SK-N-SH treated with all-trans-retinoic acid at 6 μM for 48 hours (cell line): ENCODE measurements around the gene PSMC1.
A peak's percentile ranks its signal among the peaks of the same experiment; 100 is the strongest.

ENCODE experiments used
- ATAC-seq: fragments of 200-7000 bp; cut with Tn5 transposase; 3 replicates; pipeline ENCODE4 v1.9.1; 2020; ENCODE audit warnings: mild to moderate bottlenecking, moderate library complexity
- ARNTL ChIP-seq: fragments of 450-650 bp; formaldehyde crosslinking; IDR thresholded peaks from 2 replicates; pipeline ENCODE4 v1.5.0; 2020; ENCODE audit warnings: low read depth, mild to moderate bottlenecking, moderate library complexity, borderline replicate concordance
- BACH2 ChIP-seq: fragments of 250-450 bp; sonication (Bioruptor Pico); IDR thresholded peaks from 2 replicates; pipeline ENCODE4 v1.9.0; 2021; ENCODE audit warnings: mild to moderate bottlenecking, borderline replicate concordance
- CSDC2 ChIP-seq: fragments of 250-450 bp; sonication (Bioruptor Pico); IDR thresholded peaks from 2 replicates; pipeline ENCODE4 v1.5.0; 2020; ENCODE audit warnings: mild to moderate bottlenecking, moderate library complexity
- ESRRG ChIP-seq: fragments of 250-450 bp; sonication (Bioruptor Pico); IDR thresholded peaks from 2 replicates; pipeline ENCODE4 v1.6.1; 2021; ENCODE audit warnings: mild to moderate bottlenecking
- GLIS3 ChIP-seq: fragments of 250-450 bp; sonication (Bioruptor Pico); IDR thresholded peaks from 2 replicates; pipeline ENCODE4 v1.5.0; 2020; ENCODE audit warnings: mild to moderate bottlenecking, moderate library complexity
- ISL1 ChIP-seq: fragments of 250-450 bp; sonication (Bioruptor Pico); IDR thresholded peaks from 2 replicates; pipeline ENCODE4 v2.1.2; 2022; ENCODE audit warnings: mild to moderate bottlenecking, moderate library complexity
- PPARA ChIP-seq: fragments of 250-450 bp; sonication (Bioruptor Pico); IDR thresholded peaks from 2 replicates; pipeline ENCODE4 v1.5.0; 2020; ENCODE audit warnings: mild to moderate bottlenecking, borderline replicate concordance
- RARB ChIP-seq: fragments of 250-450 bp; sonication (Bioruptor Pico); IDR thresholded peaks from 2 replicates; pipeline ENCODE4 v1.8.0; 2021; ENCODE audit warnings: mild to moderate bottlenecking, moderate library complexity
- SNAI2 ChIP-seq: fragments of 250-450 bp; sonication (Bioruptor Pico); IDR thresholded peaks from 2 replicates; pipeline ENCODE4 v1.5.0; 2020; ENCODE audit warnings: mild to moderate bottlenecking, moderate library complexity
- TCF4 ChIP-seq: fragments of 250-450 bp; sonication (Bioruptor Pico); IDR thresholded peaks from 2 replicates; pipeline ENCODE4 v1.8.0; 2021; ENCODE audit warnings: mild to moderate bottlenecking, moderate library complexity, borderline replicate concordance
- ZFP3 ChIP-seq: fragments of 250-450 bp; sonication (Bioruptor Pico); IDR thresholded peaks from 2 replicates; pipeline ENCODE4 v1.5.0; 2020; ENCODE audit warnings: mild to moderate bottlenecking, moderate library complexity
- ZFP30 ChIP-seq: fragments of 450-650 bp; formaldehyde crosslinking; IDR thresholded peaks from 2 replicates; pipeline ENCODE4 v1.5.0; 2022; ENCODE audit warnings: mild to moderate bottlenecking, moderate library complexity
- ZNF565 ChIP-seq: fragments of 450-650 bp; formaldehyde crosslinking; conservative IDR thresholded peaks from 2 replicates; pipeline ENCODE4 v1.5.0; 2020; ENCODE audit warnings: low read depth, mild to moderate bottlenecking, moderate library complexity
- ZNF8 ChIP-seq: fragments of 450-650 bp; formaldehyde crosslinking; IDR thresholded peaks from 2 replicates; pipeline ENCODE4 v1.5.0; 2020; ENCODE audit warnings: mild to moderate bottlenecking, moderate library complexity
- TF ChIP-seq, protein P1 (sequence below): fragments of 250-450 bp; sonication (Bioruptor Pico); IDR thresholded peaks from 2 replicates; pipeline ENCODE4 v1.5.0; 2020; ENCODE audit warnings: mild to moderate bottlenecking, moderate library complexity
- TF ChIP-seq, protein P2 (sequence below): fragments of 250-450 bp; sonication (Bioruptor Pico); IDR thresholded peaks from 2 replicates; pipeline ENCODE4 v1.5.1; 2020; ENCODE audit warnings: low read depth, mild to moderate bottlenecking, moderate library complexity
- TF ChIP-seq, protein P3 (sequence below): fragments of 250-450 bp; sonication (Bioruptor Pico); IDR thresholded peaks from 2 replicates; pipeline ENCODE4 v1.8.0; 2021; ENCODE audit warnings: low read depth, mild to moderate bottlenecking, moderate library complexity, borderline replicate concordance
- TF ChIP-seq, protein P4 (sequence below): fragments of 250-450 bp; sonication (Bioruptor Pico); IDR thresholded peaks from 2 replicates; pipeline ENCODE4 v1.8.0; 2020; ENCODE audit warnings: mild to moderate bottlenecking, moderate library complexity, borderline replicate concordance

PSMC1 gene

DNA sequence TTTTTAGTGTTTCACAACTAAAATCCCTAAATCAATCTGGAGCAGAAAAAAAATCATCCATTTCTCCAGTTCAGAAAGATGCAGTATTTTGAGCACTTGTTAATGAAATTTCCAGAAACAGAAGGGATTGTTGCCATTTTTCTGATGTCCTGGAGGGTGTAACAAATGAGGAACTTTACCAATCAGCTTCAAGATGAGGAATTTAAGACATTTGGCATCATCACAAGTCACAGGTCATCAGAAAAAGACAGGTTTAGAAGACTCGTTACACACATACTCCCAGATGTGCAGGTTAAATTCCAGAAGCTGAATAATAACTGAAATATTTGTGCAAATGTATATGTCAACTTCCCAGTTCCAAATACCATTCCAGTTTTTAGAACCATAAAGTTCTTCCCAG is 482 bp upstream of the PSMC1 start:
- TF ChIP-seq PPARA (no peak), ARNTL (no peak), ZFP30 (CRISPR knock-in tag) (no peak), ZFP3 (CRISPR knock-in tag) (no peak), ESRRG (CRISPR knock-in tag) (no peak), ZNF8 (CRISPR knock-in tag) (no peak)
- TF ChIP-seq, all 23 proteins: peak for 0
- ATAC-seq = no peak

DNA sequence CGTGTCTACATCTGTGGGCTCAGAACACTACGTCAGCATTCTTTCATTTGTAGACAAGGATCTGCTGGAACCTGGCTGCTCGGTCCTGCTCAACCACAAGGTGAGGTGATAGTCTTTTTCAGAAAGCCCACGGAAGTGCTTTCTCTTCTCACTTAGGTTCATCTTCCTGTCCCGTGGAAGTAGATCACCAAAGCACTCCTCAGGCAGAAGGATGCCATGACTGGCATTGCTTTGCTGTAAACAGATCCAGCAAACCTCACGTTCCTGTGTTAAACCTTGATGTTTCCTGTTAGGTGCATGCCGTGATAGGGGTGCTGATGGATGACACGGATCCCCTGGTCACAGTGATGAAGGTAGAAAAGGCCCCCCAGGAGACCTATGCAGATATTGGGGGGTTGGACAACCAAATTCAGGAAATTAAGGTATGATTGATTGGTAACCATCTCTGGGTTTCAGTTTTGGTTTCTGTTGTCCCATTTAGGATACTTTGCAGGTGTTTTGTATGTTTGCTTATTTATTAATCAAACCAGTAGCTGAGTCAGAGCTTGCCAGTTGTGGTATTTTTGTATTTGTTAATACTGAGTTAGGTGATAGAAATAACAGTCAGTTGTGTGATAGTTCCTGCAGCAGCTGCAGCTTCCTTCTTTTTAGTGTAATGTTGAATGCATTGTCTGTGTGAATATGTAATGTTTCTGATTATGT is 7.5 kb downstream of the PSMC1 start:
- ATAC-seq = no peak
- TF ChIP-seq, protein P1, sequence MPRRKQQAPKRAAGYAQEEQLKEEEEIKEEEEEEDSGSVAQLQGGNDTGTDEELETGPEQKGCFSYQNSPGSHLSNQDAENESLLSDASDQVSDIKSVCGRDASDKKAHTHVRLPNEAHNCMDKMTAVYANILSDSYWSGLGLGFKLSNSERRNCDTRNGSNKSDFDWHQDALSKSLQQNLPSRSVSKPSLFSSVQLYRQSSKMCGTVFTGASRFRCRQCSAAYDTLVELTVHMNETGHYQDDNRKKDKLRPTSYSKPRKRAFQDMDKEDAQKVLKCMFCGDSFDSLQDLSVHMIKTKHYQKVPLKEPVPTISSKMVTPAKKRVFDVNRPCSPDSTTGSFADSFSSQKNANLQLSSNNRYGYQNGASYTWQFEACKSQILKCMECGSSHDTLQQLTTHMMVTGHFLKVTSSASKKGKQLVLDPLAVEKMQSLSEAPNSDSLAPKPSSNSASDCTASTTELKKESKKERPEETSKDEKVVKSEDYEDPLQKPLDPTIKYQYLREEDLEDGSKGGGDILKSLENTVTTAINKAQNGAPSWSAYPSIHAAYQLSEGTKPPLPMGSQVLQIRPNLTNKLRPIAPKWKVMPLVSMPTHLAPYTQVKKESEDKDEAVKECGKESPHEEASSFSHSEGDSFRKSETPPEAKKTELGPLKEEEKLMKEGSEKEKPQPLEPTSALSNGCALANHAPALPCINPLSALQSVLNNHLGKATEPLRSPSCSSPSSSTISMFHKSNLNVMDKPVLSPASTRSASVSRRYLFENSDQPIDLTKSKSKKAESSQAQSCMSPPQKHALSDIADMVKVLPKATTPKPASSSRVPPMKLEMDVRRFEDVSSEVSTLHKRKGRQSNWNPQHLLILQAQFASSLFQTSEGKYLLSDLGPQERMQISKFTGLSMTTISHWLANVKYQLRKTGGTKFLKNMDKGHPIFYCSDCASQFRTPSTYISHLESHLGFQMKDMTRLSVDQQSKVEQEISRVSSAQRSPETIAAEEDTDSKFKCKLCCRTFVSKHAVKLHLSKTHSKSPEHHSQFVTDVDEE (CRISPR knock-in tag) = no peak
- TF ChIP-seq ZFP3 (CRISPR knock-in tag) (no peak), BACH2 (CRISPR knock-in tag) (no peak)
- TF ChIP-seq, all 23 proteins: peak for 0

DNA sequence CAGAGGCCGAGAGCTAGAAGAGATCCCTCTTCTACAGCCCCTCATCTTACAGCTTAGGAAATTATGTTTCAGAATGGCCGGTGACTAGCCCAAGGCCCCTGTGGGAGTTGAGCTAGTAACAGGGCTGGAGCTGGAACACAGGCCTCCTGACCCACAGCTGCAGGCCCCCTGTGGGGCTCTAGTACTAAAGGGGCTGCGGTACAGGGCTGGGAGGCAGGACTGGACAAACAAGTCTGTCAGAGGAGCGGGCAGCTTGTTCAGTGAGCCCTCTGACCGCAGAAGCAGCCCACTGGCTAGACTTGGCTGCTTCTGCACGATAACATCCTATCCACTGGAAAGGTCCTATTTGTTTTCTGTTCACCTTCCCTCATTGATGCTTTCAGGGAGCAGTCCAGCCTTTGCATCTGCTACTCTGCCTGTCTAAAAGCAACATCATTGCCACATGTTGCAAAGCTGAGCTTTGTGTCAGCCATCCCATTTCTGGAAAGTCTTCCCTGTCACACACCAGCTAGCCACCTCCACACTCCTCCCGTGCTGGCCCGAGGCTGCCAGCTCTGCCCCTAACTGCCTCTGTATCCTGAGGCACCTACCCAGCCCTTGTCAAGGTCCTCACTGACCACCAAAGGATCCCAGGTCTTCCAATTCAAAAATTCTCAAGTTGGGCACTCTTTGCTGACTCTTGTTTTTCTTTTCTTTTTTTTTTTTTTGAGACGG is 10.2 kb downstream of the PSMC1 start:
- peak; percentile 20; the same call in 1 of the 3 replicates for ATAC-seq
- no peak for TF ChIP-seq RARB
- TF ChIP-seq, protein P2, sequence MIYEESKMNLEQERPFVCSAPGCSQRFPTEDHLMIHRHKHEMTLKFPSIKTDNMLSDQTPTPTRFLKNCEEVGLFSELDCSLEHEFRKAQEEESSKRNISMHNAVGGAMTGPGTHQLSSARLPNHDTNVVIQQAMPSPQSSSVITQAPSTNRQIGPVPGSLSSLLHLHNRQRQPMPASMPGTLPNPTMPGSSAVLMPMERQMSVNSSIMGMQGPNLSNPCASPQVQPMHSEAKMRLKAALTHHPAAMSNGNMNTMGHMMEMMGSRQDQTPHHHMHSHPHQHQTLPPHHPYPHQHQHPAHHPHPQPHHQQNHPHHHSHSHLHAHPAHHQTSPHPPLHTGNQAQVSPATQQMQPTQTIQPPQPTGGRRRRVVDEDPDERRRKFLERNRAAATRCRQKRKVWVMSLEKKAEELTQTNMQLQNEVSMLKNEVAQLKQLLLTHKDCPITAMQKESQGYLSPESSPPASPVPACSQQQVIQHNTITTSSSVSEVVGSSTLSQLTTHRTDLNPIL = no peak
- TF ChIP-seq ZFP3 (CRISPR knock-in tag) = no peak
- TF ChIP-seq, protein P3, sequence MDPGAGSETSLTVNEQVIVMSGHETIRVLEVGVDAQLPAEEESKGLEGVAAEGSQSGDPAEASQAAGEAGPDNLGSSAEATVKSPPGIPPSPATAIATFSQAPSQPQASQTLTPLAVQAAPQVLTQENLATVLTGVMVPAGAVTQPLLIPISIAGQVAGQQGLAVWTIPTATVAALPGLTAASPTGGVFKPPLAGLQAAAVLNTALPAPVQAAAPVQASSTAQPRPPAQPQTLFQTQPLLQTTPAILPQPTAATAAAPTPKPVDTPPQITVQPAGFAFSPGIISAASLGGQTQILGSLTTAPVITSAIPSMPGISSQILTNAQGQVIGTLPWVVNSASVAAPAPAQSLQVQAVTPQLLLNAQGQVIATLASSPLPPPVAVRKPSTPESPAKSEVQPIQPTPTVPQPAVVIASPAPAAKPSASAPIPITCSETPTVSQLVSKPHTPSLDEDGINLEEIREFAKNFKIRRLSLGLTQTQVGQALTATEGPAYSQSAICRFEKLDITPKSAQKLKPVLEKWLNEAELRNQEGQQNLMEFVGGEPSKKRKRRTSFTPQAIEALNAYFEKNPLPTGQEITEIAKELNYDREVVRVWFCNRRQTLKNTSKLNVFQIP = no peak
- no peak for TF ChIP-seq ZNF8 (CRISPR knock-in tag)

DNA sequence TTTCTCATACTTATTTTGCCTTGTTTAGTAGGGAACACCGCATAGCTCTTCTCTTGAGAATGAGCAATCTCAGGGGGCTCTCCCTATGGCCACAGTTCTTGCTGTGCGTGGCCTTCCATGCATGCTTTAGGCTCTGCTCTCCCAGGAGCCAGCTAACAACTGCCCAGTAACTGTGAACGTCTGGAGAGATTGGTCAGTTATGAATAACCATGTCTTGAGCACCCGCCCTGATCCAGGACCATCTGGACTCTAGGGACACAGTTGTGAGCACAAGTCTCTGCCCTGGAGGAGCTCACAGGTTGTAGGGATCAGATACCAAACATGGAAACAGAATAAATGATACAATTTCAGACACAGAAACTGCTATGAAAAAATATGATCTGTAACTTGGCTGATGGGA is 12.1 kb downstream of the PSMC1 start:
- TF ChIP-seq PPARA = no peak
- TF ChIP-seq ZNF565 (CRISPR knock-in tag) = no peak
- no peak for TF ChIP-seq GLIS3 (CRISPR knock-in tag)
- no peak for TF ChIP-seq RARB
- no peak for TF ChIP-seq CSDC2 (CRISPR knock-in tag)
- TF ChIP-seq TCF4 (CRISPR knock-in tag) = no peak
- no peak for TF ChIP-seq ZNF8 (CRISPR knock-in tag)
- no peak for TF ChIP-seq ZFP3 (CRISPR knock-in tag)
- no peak for TF ChIP-seq ZFP30 (CRISPR knock-in tag)
- no peak for TF ChIP-seq BACH2 (CRISPR knock-in tag)
- no peak for TF ChIP-seq ISL1 (CRISPR knock-in tag)
- TF ChIP-seq, protein P1 (CRISPR knock-in tag) = no peak
- TF ChIP-seq, protein P3 = no peak
- TF ChIP-seq, protein P4, sequence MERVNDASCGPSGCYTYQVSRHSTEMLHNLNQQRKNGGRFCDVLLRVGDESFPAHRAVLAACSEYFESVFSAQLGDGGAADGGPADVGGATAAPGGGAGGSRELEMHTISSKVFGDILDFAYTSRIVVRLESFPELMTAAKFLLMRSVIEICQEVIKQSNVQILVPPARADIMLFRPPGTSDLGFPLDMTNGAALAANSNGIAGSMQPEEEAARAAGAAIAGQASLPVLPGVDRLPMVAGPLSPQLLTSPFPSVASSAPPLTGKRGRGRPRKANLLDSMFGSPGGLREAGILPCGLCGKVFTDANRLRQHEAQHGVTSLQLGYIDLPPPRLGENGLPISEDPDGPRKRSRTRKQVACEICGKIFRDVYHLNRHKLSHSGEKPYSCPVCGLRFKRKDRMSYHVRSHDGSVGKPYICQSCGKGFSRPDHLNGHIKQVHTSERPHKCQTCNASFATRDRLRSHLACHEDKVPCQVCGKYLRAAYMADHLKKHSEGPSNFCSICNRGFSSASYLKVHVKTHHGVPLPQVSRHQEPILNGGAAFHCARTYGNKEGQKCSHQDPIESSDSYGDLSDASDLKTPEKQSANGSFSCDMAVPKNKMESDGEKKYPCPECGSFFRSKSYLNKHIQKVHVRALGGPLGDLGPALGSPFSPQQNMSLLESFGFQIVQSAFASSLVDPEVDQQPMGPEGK (CRISPR knock-in tag) = no peak
- TF ChIP-seq ARNTL = no peak
- no peak for TF ChIP-seq SNAI2 (CRISPR knock-in tag)
- TF ChIP-seq, all 23 proteins: peak for 0
- ATAC-seq = no peak
